Measurements from ENCODE around the gene CCND1. TPM values are rescaled to one million over a fixed set of nuclear protein-coding genes. Genes with fewer than 3 reads are reported as not detected.
"Not testable (repeated sequence)": the region's sequence is repeated elsewhere in the genome, so short reads cannot be mapped to it uniquely, and the experiment has no call there.

Gene CCND1
- total and polyA plus RNA-seq, 4 experiments from 2014 or later: 1.00 to 1.8 (median 1.6) TPM

DNA sequence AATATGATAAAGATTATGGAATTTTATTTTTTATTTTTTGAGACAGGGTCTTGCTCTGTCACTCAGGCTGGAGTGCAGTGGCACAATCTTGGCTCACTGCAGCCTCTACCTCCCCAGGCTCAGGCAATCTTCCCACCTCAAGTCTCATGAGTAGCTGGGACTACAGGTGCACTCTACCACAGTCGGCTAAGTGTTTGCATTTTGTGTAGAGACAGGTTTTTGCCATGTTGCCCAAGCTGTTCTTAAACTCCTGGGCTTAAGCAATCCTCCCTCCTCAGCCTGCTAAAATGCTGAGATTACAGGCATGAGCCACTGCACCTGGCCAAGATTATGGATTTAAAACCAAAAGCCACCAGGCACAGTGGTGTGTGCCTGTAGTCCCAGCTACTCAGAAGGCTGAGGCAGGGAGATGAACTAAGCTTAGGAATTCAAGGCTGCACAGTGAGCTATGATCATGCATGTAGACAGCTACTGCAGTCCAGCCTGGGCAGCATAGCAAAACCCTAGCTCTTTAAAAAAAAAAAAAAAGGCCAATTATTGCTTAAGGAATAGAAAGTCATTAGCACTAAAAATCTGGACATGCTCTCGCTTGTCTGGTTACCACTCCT is 20.2 kb upstream of the CCND1 start:
- POLR2A ChIA-PET (ENCODE audit: partially characterized antibody): no interaction called here
- Histone ChIP-seq H3K9me3 (ENCODE audit: control insufficient read depth in 1 of 2, low read length in 2 of 2) (no peaks in the 10 kb centered on the region), H3K27me3 (ENCODE audit: insufficient read depth, low read length) (no peaks in the 10 kb centered on the region), H3K36me3 (ENCODE audit: insufficient read depth, low read length) (no peaks in the 10 kb centered on the region), H3K27ac (ENCODE audit: low read depth, low read length) (no peak overlapping the region), H3K4me1 (ENCODE audit: insufficient read depth, low read length) (no peaks in the 10 kb centered on the region), H3K4me3 (ENCODE audit: low read length in 2 of 2) (no peak overlapping the region)
- CTCF ChIA-PET (ENCODE audit: partially characterized antibody): interaction anchor here (0.7 kb wide), 1 partner anchor 334 kb away, joined by 3 read pairs; no protein-coding TSS in a partner anchor
- H3K27me3 Mint-ChIP-seq: peaks cover 17 to 23% of the 10 kb centered on the region in 2 donors
- no peaks in the 10 kb centered on the region for H3K4me1 Mint-ChIP-seq
- H3K27ac Mint-ChIP-seq: no peak overlapping the region
- intact Hi-C loops (cut with micrococcal nuclease): no loop called here
- H3K36me3 Mint-ChIP-seq: no peaks in the 10 kb centered on the region
- H3K4me3 Mint-ChIP-seq: no peak overlapping the region
- DNase-seq: no peak
- H3K9me3 Mint-ChIP-seq: no peaks in the 10 kb centered on the region

DNA sequence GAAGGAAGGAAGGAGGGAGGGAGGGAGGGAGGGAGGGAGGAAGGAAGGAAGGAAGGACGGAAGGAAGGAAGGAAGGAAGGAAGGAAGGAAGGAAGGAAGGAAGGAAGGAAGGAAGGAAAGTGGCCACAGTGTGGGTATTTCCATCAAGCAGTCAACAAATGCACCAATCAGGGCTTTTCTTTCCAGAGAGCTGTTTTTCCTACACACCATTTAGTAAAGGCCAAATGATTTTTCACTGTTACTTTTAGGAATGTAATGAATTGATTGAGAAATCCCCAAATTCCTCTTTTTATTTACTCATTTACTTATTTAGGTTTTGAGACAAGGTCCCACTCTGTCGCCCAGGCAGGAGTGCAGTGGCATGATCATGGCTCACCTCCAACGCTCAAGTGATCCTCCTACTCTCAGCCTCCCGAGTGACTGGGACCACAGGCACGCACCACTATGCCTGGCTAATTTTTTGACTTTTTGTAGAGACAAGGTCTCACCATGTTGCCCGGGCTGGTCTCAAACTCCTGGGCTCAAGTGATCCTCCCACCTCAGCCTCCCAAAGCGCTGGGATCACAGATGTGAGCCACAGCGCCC is 18.8 kb upstream of the CCND1 start:
- H3K27me3 ChIP-seq (ENCODE audit: insufficient read depth, low read length); H3K9me3 ChIP-seq (ENCODE audit: control insufficient read depth in 1 of 2, low read length in 2 of 2); intact Hi-C loops (cut with micrococcal nuclease); H3K36me3 ChIP-seq (ENCODE audit: insufficient read depth, low read length); H3K4me1 ChIP-seq (ENCODE audit: insufficient read depth, low read length); H3K4me3 Mint-ChIP-seq; DNase-seq; CTCF ChIA-PET (ENCODE audit: partially characterized antibody); H3K4me1 Mint-ChIP-seq; H3K4me3 ChIP-seq (ENCODE audit: low read length in 2 of 2); POLR2A ChIA-PET (ENCODE audit: partially characterized antibody); H3K36me3 Mint-ChIP-seq; H3K9me3 Mint-ChIP-seq; H3K27ac Mint-ChIP-seq; H3K27ac ChIP-seq (ENCODE audit: low read depth, low read length): not testable (repeated sequence)
- peaks cover 19 to 31% of the 10 kb centered on the region in 2 donors for H3K27me3 Mint-ChIP-seq

DNA sequence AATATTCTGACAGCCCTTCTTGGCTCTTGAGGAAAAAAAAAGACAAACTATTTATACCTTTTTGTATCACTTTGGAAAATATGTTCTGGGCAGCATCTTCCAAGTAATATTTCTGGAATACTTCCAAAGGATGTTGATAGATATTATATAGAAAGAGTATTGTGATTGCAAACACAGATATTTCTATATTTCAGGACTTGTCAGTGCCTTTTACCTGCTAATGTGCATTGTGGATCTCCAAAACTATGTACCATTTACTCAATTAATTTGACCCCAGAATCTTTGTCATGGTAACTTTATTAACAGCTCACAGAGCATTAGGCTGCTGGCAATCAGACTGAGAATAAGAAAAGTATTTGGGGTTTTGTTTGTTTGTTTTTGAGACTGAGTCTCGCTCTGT is 16.7 kb upstream of the CCND1 start:
- ChIA-PET POLR2A (ENCODE audit: partially characterized antibody) (no interaction called here), CTCF (ENCODE audit: partially characterized antibody) (no interaction called here)
- intact Hi-C loops (cut with micrococcal nuclease): no loop called here
- no peak overlapping the region for H3K27ac Mint-ChIP-seq
- no peak overlapping the region for H3K27ac ChIP-seq (ENCODE audit: low read depth, low read length)
- H3K9me3 Mint-ChIP-seq: peaks cover 0 to 8% (median 0%) of the 10 kb centered on the region in 8 donors
- H3K27me3 Mint-ChIP-seq: peaks cover 22 to 29% of the 10 kb centered on the region in 2 donors
- peaks cover 3% of the 10 kb centered on the region for H3K27me3 ChIP-seq (ENCODE audit: insufficient read depth, low read length)
- no peak for DNase-seq
- no peaks in the 10 kb centered on the region for H3K4me1 ChIP-seq (ENCODE audit: insufficient read depth, low read length)
- H3K36me3 Mint-ChIP-seq: no peaks in the 10 kb centered on the region
- no peaks in the 10 kb centered on the region for H3K36me3 ChIP-seq (ENCODE audit: insufficient read depth, low read length)
- H3K9me3 ChIP-seq (ENCODE audit: control insufficient read depth in 1 of 2, low read length in 2 of 2): no peaks in the 10 kb centered on the region
- H3K4me3 Mint-ChIP-seq: no peak overlapping the region
- no peak overlapping the region for H3K4me3 ChIP-seq (ENCODE audit: low read length in 2 of 2)
- no peaks in the 10 kb centered on the region for H3K4me1 Mint-ChIP-seq

DNA sequence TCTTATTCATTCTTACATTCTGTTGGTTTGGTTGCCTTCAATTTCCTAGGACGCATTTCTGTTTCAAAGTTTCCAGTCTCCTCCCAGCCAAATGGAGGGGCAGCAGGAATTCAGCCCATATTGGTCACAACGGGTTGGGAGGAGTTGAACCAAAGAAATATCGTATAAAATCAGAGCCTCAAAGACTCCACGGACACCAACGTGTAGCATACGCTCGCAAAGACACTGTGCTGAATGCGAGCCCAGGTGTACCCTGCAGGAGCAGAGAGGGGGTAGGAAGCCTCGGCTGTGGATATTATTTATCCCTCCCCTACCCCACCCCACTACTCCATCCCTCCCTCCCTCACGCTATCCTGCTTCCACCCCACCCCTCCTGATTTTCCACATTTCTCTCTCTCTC is 15.5 kb upstream of the CCND1 start:
- Histone ChIP-seq H3K9me3 (ENCODE audit: control insufficient read depth in 1 of 2, low read length in 2 of 2) (no peaks in the 10 kb centered on the region), H3K4me3 (ENCODE audit: low read length in 2 of 2) (no peak overlapping the region), H3K36me3 (ENCODE audit: insufficient read depth, low read length) (no peaks in the 10 kb centered on the region), H3K27ac (ENCODE audit: low read depth, low read length) (no peak overlapping the region), H3K27me3 (ENCODE audit: insufficient read depth, low read length) (peaks cover 3% of the 10 kb centered on the region), H3K4me1 (ENCODE audit: insufficient read depth, low read length) (no peaks in the 10 kb centered on the region)
- CTCF ChIA-PET (ENCODE audit: partially characterized antibody): no interaction called here
- intact Hi-C loops (cut with micrococcal nuclease): no loop called here
- Mint-ChIP-seq H3K4me1 (no peaks in the 10 kb centered on the region), H3K27me3 (peaks cover 19 to 29% of the 10 kb centered on the region in 2 donors), H3K9me3 (peaks cover 0 to 9% (median 4%) of the 10 kb centered on the region in 8 donors), H3K4me3 (no peak overlapping the region), H3K36me3 (no peaks in the 10 kb centered on the region), H3K27ac (no peak overlapping the region)
- no peak for DNase-seq
- POLR2A ChIA-PET (ENCODE audit: partially characterized antibody): no interaction called here

DNA sequence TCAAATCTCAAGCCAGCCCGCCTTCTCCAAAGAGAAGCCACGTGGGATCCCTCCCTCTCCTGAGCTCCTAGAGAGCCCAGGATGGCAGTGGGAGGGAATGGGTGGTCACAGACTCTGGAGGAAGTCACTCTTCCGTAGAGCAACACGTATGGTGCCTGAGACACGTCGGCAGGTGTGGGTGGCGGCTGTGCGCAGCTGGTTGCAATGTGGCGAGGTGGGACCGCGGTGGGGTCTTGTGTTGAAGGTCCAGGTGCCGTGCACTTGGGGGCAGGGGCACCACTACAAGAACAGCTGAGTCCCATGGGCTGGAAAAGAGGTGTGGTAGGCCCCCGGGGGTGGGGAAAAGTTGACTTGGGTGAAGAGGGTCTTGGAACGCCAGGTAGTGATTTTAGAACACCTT is 13.4 kb upstream of the CCND1 start:
- Histone ChIP-seq H3K27ac (ENCODE audit: low read depth, low read length) (no peak overlapping the region), H3K4me1 (ENCODE audit: insufficient read depth, low read length) (no peaks in the 10 kb centered on the region), H3K36me3 (ENCODE audit: insufficient read depth, low read length) (no peaks in the 10 kb centered on the region), H3K9me3 (ENCODE audit: control insufficient read depth in 1 of 2, low read length in 2 of 2) (no peaks in the 10 kb centered on the region), H3K4me3 (ENCODE audit: low read length in 2 of 2) (no peak overlapping the region), H3K27me3 (ENCODE audit: insufficient read depth, low read length) (peaks cover 3% of the 10 kb centered on the region)
- H3K36me3 Mint-ChIP-seq: no peaks in the 10 kb centered on the region
- peaks cover 0 to 9% (median 5%) of the 10 kb centered on the region in 8 donors for H3K9me3 Mint-ChIP-seq
- no peak overlapping the region for H3K4me3 Mint-ChIP-seq
- intact Hi-C loops (cut with micrococcal nuclease): no loop called here
- H3K27ac Mint-ChIP-seq: peak overlapping the region in 1 of 7 donors; percentile 29
- no peak for DNase-seq
- peaks cover 21 to 29% of the 10 kb centered on the region in 2 donors for H3K27me3 Mint-ChIP-seq
- H3K4me1 Mint-ChIP-seq: no peaks in the 10 kb centered on the region
- ChIA-PET CTCF (ENCODE audit: partially characterized antibody) (no interaction called here), POLR2A (ENCODE audit: partially characterized antibody) (no interaction called here)

- intact Hi-C loops (cut with micrococcal nuclease): no loop called here
- peaks cover 0 to 9% (median 5%) of the 10 kb centered on the region in 8 donors for H3K9me3 Mint-ChIP-seq
- no peak for DNase-seq
Measured at GRCh38 chr11:69630017-69630416, 10.9 kb upstream of the CCND1 start.

GRCh38 chr11:69630424-69630823 is 10.5 kb upstream of the CCND1 start:
- Mint-ChIP-seq H3K36me3 (no peaks in the 10 kb centered on the region), H3K27me3 (peaks cover 10 to 29% of the 10 kb centered on the region in 2 donors), H3K4me3 (no peak overlapping the region), H3K27ac (no peak overlapping the region), H3K4me1 (no peaks in the 10 kb centered on the region), H3K9me3 (peaks cover 0 to 9% (median 5%) of the 10 kb centered on the region in 8 donors)
- no peaks in the 10 kb centered on the region for H3K4me1 ChIP-seq (ENCODE audit: insufficient read depth, low read length)
- intact Hi-C loops (cut with micrococcal nuclease): no loop called here
- ChIA-PET CTCF (ENCODE audit: partially characterized antibody) (no interaction called here), POLR2A (ENCODE audit: partially characterized antibody) (no interaction called here)
- H3K27me3 ChIP-seq (ENCODE audit: insufficient read depth, low read length): peaks cover 3% of the 10 kb centered on the region
- H3K4me3 ChIP-seq (ENCODE audit: low read length in 2 of 2): no peak overlapping the region
- H3K9me3 ChIP-seq (ENCODE audit: control insufficient read depth in 1 of 2, low read length in 2 of 2): no peaks in the 10 kb centered on the region
- H3K36me3 ChIP-seq (ENCODE audit: insufficient read depth, low read length): no peaks in the 10 kb centered on the region
- DNase-seq: no peak
- H3K27ac ChIP-seq (ENCODE audit: low read depth, low read length): no peak overlapping the region

More at GRCh38 chr11:69630017-69630416, 10.9 kb upstream of the CCND1 start:
- Mint-ChIP-seq H3K4me3 (no peak overlapping the region), H3K27ac (no peak overlapping the region), H3K4me1 (no peaks in the 10 kb centered on the region), H3K36me3 (no peaks in the 10 kb centered on the region), H3K27me3 (peaks cover 14 to 29% of the 10 kb centered on the region in 2 donors)
- no peak overlapping the region for H3K27ac ChIP-seq (ENCODE audit: low read depth, low read length)
- ChIA-PET POLR2A (ENCODE audit: partially characterized antibody) (no interaction called here), CTCF (ENCODE audit: partially characterized antibody) (no interaction called here)
- no peak overlapping the region for H3K4me3 ChIP-seq (ENCODE audit: low read length in 2 of 2)
- H3K9me3 ChIP-seq (ENCODE audit: control insufficient read depth in 1 of 2, low read length in 2 of 2): no peaks in the 10 kb centered on the region
- H3K27me3 ChIP-seq (ENCODE audit: insufficient read depth, low read length): peaks cover 3% of the 10 kb centered on the region
- no peaks in the 10 kb centered on the region for H3K36me3 ChIP-seq (ENCODE audit: insufficient read depth, low read length)
- no peaks in the 10 kb centered on the region for H3K4me1 ChIP-seq (ENCODE audit: insufficient read depth, low read length)

Measured in CD4-positive, alpha-beta memory T cell (primary cell).